ENCODE results near the gene PXK. TPM values are rescaled to one million over a fixed set of nuclear protein-coding genes. Genes with fewer than 3 reads are reported as not detected.

Gene PXK
- total and polyA plus RNA-seq, 10 of the 15 experiments (the other 5 are each of a cell fraction or from before 2014, with no cell fraction given), result 8.4 to 38.0 (median 27.6) TPM

GRCh38 chr3:58347984-58348383 is 15.3 kb downstream of the PXK start (continued):
- TF ChIP-seq ZBTB33 (IDR thresholded peaks at IDR 0.05) (no peak), PAX5 (IDR thresholded peaks at IDR 0.05; ENCODE audit: borderline replicate concordance, low read depth, low read length) (no peak), NR2C2 (IDR thresholded peaks at IDR 0.05; ENCODE audit: borderline replicate concordance, control insufficient read depth, insufficient read length, low read depth) (no peak), CEBPB (IDR thresholded peaks at IDR 0.05; ENCODE audit: borderline replicate concordance in 1 of 2, low read depth in 2 of 2, low read length in 2 of 2) (no peak), SMC3 (IDR thresholded peaks at IDR 0.05; ENCODE audit: borderline replicate concordance, low read length) (no peak)

- CTCF ChIA-PET, result interaction anchor here (0.6 to 12.5 kb wide), 17 partner anchors 13 to 176 kb away, joined by 3 to 204 read pairs (median 3); partner anchors contain the start of genes HTD2, KCTD6, PXK and RPP14
- no peaks in the 10 kb centered on the region for H3K9me3 ChIP-seq (replicated peaks; ENCODE audit: control insufficient read depth, insufficient read depth, low read length)
- H4K20me1 ChIP-seq (ENCODE audit: control insufficient read depth, insufficient read depth), result no peaks in the 10 kb centered on the region
- intact Hi-C loops (cut with micrococcal nuclease; ENCODE audit: unreplicated experiment) (loop anchor here (1.0 kb wide), 1 partner anchor 15 kb away; no protein-coding TSS in a partner anchor), in situ Hi-C loops (cut with MboI) (no loop called here)
- no TSS peak for BruUV-seq (replicated peaks)
- DNase-seq (ENCODE audit: low read depth, low spot score) (peak; percentile 87), ATAC-seq (peak; percentile 88), FAIRE-seq (peak; percentile 92)
- H3K4me1 ChIP-seq (ENCODE audit: control insufficient read depth, insufficient read depth, low read length), result peaks cover 55% of the 10 kb centered on the region
- H3K9ac ChIP-seq (ENCODE audit: control insufficient read depth, insufficient read depth, low read length), result peak overlapping the region; percentile 18; the same call in 1 of the 2 replicates
- H3K4me3 ChIP-seq, result peak overlapping the region; percentile 9; the same call in 1 of the 2 replicates
- peaks cover 7% of the 10 kb centered on the region for H3K79me2 ChIP-seq (ENCODE audit: control insufficient read depth, insufficient read depth, low read length)
- SMC1A ChIA-PET (ENCODE audit: uncharacterized antibody, unreplicated experiment), result interaction anchor here (0.5 to 15.0 kb wide), 25 partner anchors 14 to 178 kb away, joined by 3 to 324 read pairs (median 4); partner anchors contain the start of genes HTD2, PXK and RPP14
- H2AFZ ChIP-seq (ENCODE audit: control insufficient read depth, low read depth, low read length), result peak overlapping the region; percentile 62
- H3K27ac ChIP-seq (ENCODE audit: control insufficient read depth, insufficient read depth), result peak overlapping the region; percentile 85
- peak overlapping the region; percentile 69 for H3K4me2 ChIP-seq (ENCODE audit: control insufficient read depth, insufficient read depth)
- WGBS (ENCODE audit: insufficient coverage, insufficient replicate concordance, low lambda C conversion rate, missing lambda C conversion rate), result 0% methylated on average over 7 of the region's 7 CpGs
- no peaks in the 10 kb centered on the region for H3K27me3 ChIP-seq (replicated peaks in 1 of 2; ENCODE audit: control insufficient read depth in 2 of 2, insufficient read depth in 2 of 2, low read length in 1 of 2)
- RAD21 ChIA-PET (ENCODE audit: unreplicated experiment), result interaction anchor here (0.6 to 8.7 kb wide), 17 partner anchors 9 to 162 kb away, joined by 3 to 149 read pairs (median 4); partner anchors contain the start of genes HTD2, KCTD6, PXK and RPP14
- H3K36me3 ChIP-seq (ENCODE audit: control insufficient read depth in 2 of 2, insufficient read depth in 2 of 2, low read length in 1 of 2), result no peaks in the 10 kb centered on the region
- POLR2A ChIA-PET, result interaction anchor here (0.8 to 12.7 kb wide), 8 partner anchors 14 to 153 kb away, joined by 3 to 221 read pairs (median 3); partner anchors contain the start of gene PXK
- no peak for TF ChIP-seq SIX5 (IDR thresholded peaks at IDR 0.05; ENCODE audit: low read depth, low read length, severe bottlenecking)
- TF ChIP-seq FOXK2 (IDR thresholded peaks at IDR 0.05), result no peak
- peak; percentile 33; the same call in 1 of the 3 replicates for TF ChIP-seq POU2F2 (IDR thresholded peaks at IDR 0.05; ENCODE audit: borderline replicate concordance, low read depth, low read length)
- no peak for TF ChIP-seq NFXL1 (IDR thresholded peaks at IDR 0.05; ENCODE audit: borderline replicate concordance)
- TF ChIP-seq REST (IDR thresholded peaks at IDR 0.05; ENCODE audit: low read depth, low read length), result no peak
- peak; percentile 60 for TF ChIP-seq POLR2A (IDR thresholded peaks at IDR 0.05; ENCODE audit: low read depth, low read length)
- TF ChIP-seq USF2 (IDR thresholded peaks at IDR 0.05; ENCODE audit: borderline replicate concordance, low read depth, low read length), result no peak; the same call in 1 of the 2 replicates
Measured at GRCh38 chr3:58349792-58350626, 17.3 kb downstream of the PXK start.
